CD4-positive, CD25-positive, alpha-beta regulatory T cell (primary cell): ENCODE measurements around the gene LRRC42. TPM values are rescaled to one million over a fixed set of nuclear protein-coding genes. Genes with fewer than 3 reads are reported as not detected.

ENCODE experiments used
- ATAC-seq, 2 donors: fragments of 150-1000 bp; cut with Tn5 transposase; one replicate each; pipeline ENCODE4 v1.10.0; 2021; ENCODE audit warnings: low read depth in 2 of 2, moderate number of reproducible peaks in 2 of 2, moderate library complexity in 1 of 2
- DNase-seq, 3 donors: peaks; one replicate each; pipeline versions ENCODE4 v3.0.0 to v3.0.0-alpha.2; 2012 to 2022; ENCODE audit warnings: mixed read lengths in 1 of 3
- H3K27ac ChIP-seq: one replicate; pipeline ENCODE4 v1.7.0; 2013; ENCODE audit warnings: mild to moderate bottlenecking, low read length; ENCODE audit not compliant: insufficient read depth, poor library complexity, severe bottlenecking
- H3K27me3 ChIP-seq: one replicate; pipeline ENCODE4 v1.7.0; 2013; ENCODE audit warnings: low read length; ENCODE audit not compliant: control insufficient read depth, insufficient read depth
- H3K36me3 ChIP-seq: one replicate; pipeline ENCODE4 v1.7.0; 2013; ENCODE audit warnings: mild to moderate bottlenecking, low read length, moderate library complexity; ENCODE audit not compliant: control insufficient read depth, insufficient read depth
- H3K4me1 ChIP-seq: 2 replicates; pipeline ENCODE4 v1.7.0; 2013; ENCODE audit warnings: mild to moderate bottlenecking, low read length; ENCODE audit not compliant: insufficient read depth, control insufficient read depth, poor library complexity, severe bottlenecking
- H3K4me3 ChIP-seq: one replicate; pipeline ENCODE4 v1.7.0; 2013; ENCODE audit warnings: low read depth, mild to moderate bottlenecking, low read length, moderate library complexity
- H3K9me3 ChIP-seq, 2 experiments: 1 replicate in 1 of 2; 2 replicates in 1 of 2; pipeline ENCODE4 v1.7.0; 2013; ENCODE audit warnings: low read length in 2 of 2, mild to moderate bottlenecking in 1 of 2, moderate library complexity in 1 of 2; ENCODE audit not compliant: control insufficient read depth in 2 of 2
- H3K27ac Mint-ChIP-seq, 3 donors: one replicate each; pipeline ENCODE4 v1.8.0; 2020 to 2022; ENCODE audit warnings: mild to moderate bottlenecking in 3 of 3, mixed read lengths in 3 of 3, moderate library complexity in 2 of 3
- H3K27me3 Mint-ChIP-seq: one replicate; pipeline ENCODE4 v1.8.0; 2022; ENCODE audit warnings: mild to moderate bottlenecking, mixed read lengths
- H3K36me3 Mint-ChIP-seq: one replicate; pipeline ENCODE4 v1.8.0; 2020; ENCODE audit warnings: mixed read lengths
- H3K4me1 Mint-ChIP-seq, 4 donors: one replicate each; pipeline ENCODE4 v1.8.0; 2020 to 2022; ENCODE audit warnings: mixed read lengths in 4 of 4, mild to moderate bottlenecking in 1 of 4
- H3K4me3 Mint-ChIP-seq, 4 donors: one replicate each; pipeline ENCODE4 v1.8.0; 2020 to 2022; ENCODE audit warnings: mild to moderate bottlenecking in 4 of 4, mixed read lengths in 4 of 4, moderate library complexity in 3 of 4
- H3K9me3 Mint-ChIP-seq, 7 donors: one replicate each; pipeline ENCODE4 v1.8.0; 2020 to 2022; ENCODE audit warnings: mixed read lengths in 7 of 7, mild to moderate bottlenecking in 3 of 7, moderate library complexity in 2 of 7
- polyA plus RNA-seq, 4 donors: library from polyadenylated mRNA; unstranded; fragments of 300-500 nt; fragmentation: Illumina TruSeq; gene quantifications; one replicate each; pipeline ENCODE4 v1.2.3, GENCODE V29; 2021
- total RNA-seq: library from RNA; stranded (reverse); gene quantifications from one replicate; pipeline ENCODE4 v1.2.3, GENCODE V29; 2022

The LRRC42 gene
- total and polyA plus RNA-seq, 5 donors from 2014 or later = 6.9 to 11.9 (median 8.0) TPM

DNA sequence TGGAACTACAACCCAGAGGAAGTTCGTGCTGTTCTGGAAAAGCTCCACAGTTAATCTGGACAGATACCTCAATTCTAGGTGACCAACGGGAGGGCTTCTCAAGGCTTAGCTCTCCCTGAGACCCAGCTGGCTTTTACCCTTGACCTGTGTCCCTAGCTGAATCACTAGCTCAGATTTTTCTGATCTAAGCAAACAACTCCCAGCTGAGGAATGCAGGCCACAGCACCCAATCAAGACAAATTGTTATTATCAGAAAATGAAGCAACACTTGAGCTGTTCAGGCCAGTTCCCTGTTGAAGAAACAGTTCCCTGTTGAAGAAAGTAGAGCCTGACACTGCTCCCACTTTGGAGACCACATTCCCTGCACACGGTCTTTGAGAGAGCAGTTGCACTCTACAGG, 36.2 kb upstream of the LRRC42 start:
- H3K9me3 Mint-ChIP-seq = no peaks in the 10 kb centered on the region
- H3K4me1 Mint-ChIP-seq = peaks cover 0 to 4% (median under 1%) of the 10 kb centered on the region in 4 donors
- peaks cover 11% of the 10 kb centered on the region for H3K36me3 Mint-ChIP-seq
- H3K27me3 ChIP-seq = no peaks in the 10 kb centered on the region
- H3K4me3 ChIP-seq = no peak overlapping the region
- DNase-seq (no peak), ATAC-seq (no peak)
- H3K36me3 ChIP-seq = peaks cover 14% of the 10 kb centered on the region
- H3K9me3 ChIP-seq = no peaks in the 10 kb centered on the region
- no peaks in the 10 kb centered on the region for H3K4me1 ChIP-seq
- H3K4me3 Mint-ChIP-seq = no peak overlapping the region
- H3K27me3 Mint-ChIP-seq = no peaks in the 10 kb centered on the region
- no peak overlapping the region for H3K27ac Mint-ChIP-seq
- H3K27ac ChIP-seq = no peak overlapping the region

DNA sequence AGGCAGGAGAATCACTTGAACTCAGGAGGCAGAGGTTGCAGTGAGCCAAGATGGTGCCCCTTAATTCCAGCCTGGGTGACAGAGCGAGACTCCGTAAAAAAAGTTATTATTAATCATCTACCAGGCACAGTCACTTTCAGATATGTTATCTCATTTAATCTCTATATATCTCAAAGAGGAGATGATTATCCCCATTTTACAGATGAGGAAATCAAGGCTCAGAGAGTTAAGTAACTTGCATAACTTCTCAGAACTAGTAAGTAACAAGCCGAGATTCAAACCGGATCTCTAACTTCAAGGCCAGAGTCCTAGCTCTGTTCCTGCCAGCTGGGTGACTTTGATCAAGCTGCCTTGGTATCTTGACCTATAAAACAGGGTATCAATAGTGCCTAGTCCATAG, 34.7 kb upstream of the LRRC42 start:
- Histone ChIP-seq H3K27ac (no peak overlapping the region), H3K9me3 (no peaks in the 10 kb centered on the region), H3K4me3 (no peak overlapping the region), H3K4me1 (no peaks in the 10 kb centered on the region), H3K36me3 (peaks cover 14% of the 10 kb centered on the region), H3K27me3 (no peaks in the 10 kb centered on the region)
- Mint-ChIP-seq H3K27ac (no peak overlapping the region), H3K9me3 (no peaks in the 10 kb centered on the region), H3K27me3 (no peaks in the 10 kb centered on the region), H3K36me3 (peaks cover 18% of the 10 kb centered on the region), H3K4me3 (no peak overlapping the region), H3K4me1 (peaks cover 5 to 11% (median 8%) of the 10 kb centered on the region in 4 donors)
- ATAC-seq (no peak), DNase-seq (no peak)

DNA sequence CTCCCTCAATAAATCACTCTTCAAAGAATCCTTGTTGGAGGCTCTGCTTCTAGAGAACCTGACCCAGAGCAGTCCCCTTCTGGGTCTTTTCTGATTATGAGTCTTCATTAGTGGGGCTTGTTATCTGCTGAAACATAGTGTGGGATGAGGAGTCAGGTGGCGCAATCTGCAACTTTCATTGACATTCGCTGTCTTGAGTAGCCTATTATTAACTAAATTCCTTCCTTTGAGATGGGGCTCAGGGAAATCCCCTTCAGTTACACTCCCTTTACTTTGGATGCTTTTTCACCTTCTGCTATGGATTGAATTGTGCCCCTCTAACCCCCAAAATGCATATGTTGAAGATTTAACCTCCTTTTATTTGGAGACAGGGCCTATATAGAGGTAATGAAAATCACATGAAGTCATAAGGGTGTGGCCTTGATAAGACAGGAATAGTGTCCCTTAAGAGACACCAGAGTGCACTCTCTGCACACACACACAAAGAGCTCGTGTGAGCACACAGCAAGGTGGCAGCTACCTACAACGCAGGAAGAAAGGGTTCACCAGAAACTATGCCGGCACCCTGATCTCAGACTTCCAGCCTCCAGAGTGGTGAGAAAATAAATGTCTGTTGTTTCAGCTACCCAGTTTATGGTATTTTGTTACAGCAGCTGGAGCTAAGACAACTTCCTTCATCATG, 32.7 kb upstream of the LRRC42 start:
- Mint-ChIP-seq H3K4me1 (peaks cover 5 to 19% (median 16%) of the 10 kb centered on the region in 4 donors), H3K36me3 (peaks cover 18% of the 10 kb centered on the region), H3K4me3 (no peak overlapping the region), H3K9me3 (no peaks in the 10 kb centered on the region), H3K27ac (peak overlapping the region; percentile 36 to 93 (median 44)), H3K27me3 (no peaks in the 10 kb centered on the region)
- H3K27me3 ChIP-seq = no peaks in the 10 kb centered on the region
- ATAC-seq (no peak), DNase-seq (no peak)
- no peak overlapping the region for H3K27ac ChIP-seq
- peaks cover 14% of the 10 kb centered on the region for H3K36me3 ChIP-seq
- no peaks in the 10 kb centered on the region for H3K9me3 ChIP-seq
- H3K4me3 ChIP-seq = no peak overlapping the region
- H3K4me1 ChIP-seq = no peaks in the 10 kb centered on the region

DNA sequence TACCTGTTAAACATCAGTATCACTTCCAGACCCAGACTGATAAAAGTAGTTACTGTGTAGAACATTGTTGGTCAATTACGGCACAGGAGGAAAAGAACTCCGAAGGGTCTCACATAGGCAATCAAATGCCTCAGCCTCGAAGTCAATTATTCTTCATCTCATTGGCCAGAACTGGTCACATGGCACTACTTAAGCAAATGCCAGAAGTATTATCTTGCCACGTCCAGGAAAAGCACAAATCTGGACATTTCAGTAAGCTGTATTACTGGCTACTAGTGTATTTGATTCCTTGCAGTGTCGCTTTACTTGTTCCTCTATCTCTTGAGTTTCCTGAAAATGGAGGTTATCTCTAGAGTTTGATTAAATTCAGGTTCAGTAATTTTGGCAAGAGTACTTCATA, 27.8 kb upstream of the LRRC42 start:
- Histone ChIP-seq H3K27ac (no peak overlapping the region), H3K9me3 (no peaks in the 10 kb centered on the region), H3K36me3 (peaks cover 24% of the 10 kb centered on the region), H3K4me3 (no peak overlapping the region), H3K27me3 (no peaks in the 10 kb centered on the region), H3K4me1 (no peaks in the 10 kb centered on the region)
- H3K27me3 Mint-ChIP-seq = no peaks in the 10 kb centered on the region
- no peak for DNase-seq
- H3K4me3 Mint-ChIP-seq = no peak overlapping the region
- peaks cover 8 to 34% (median 22%) of the 10 kb centered on the region in 4 donors for H3K4me1 Mint-ChIP-seq
- no peak for ATAC-seq
- no peaks in the 10 kb centered on the region for H3K9me3 Mint-ChIP-seq
- peak overlapping the region in 1 of 3 donors; percentile 87 for H3K27ac Mint-ChIP-seq
- H3K36me3 Mint-ChIP-seq = peaks cover 22% of the 10 kb centered on the region

DNA sequence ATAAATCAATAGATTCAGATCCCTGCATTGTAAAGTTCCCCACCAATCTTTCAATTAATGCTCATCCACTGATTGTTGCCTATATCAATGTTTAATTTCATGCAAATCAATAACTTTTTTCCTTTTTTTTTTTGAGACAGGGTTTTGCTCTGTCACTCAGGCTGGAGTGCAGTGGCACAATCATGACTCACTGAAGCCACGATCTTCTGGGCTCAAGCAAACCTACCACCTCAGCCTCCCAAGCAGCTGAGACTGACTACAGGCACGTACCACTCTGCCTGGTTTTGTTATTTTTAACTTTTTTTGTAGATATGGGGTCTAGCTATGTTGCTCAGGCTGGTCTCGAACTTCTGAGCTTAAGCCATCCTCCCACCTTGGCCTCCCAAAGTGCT, 26.5 kb upstream of the LRRC42 start:
- no peaks in the 10 kb centered on the region for H3K27me3 Mint-ChIP-seq
- Histone ChIP-seq H3K27ac (no peak overlapping the region), H3K4me1 (no peaks in the 10 kb centered on the region), H3K4me3 (no peak overlapping the region), H3K27me3 (no peaks in the 10 kb centered on the region), H3K36me3 (peaks cover 26% of the 10 kb centered on the region), H3K9me3 (no peaks in the 10 kb centered on the region)
- H3K4me3 Mint-ChIP-seq = no peak overlapping the region
- DNase-seq = peak in 1 of 3 donors; percentile 8
- peak in 1 of 2 donors; percentile 50 for ATAC-seq
- H3K9me3 Mint-ChIP-seq = no peaks in the 10 kb centered on the region
- H3K4me1 Mint-ChIP-seq = peaks cover 8 to 34% (median 22%) of the 10 kb centered on the region in 4 donors
- H3K36me3 Mint-ChIP-seq = peaks cover 22% of the 10 kb centered on the region
- H3K27ac Mint-ChIP-seq = peak overlapping the region in 2 of 3 donors; percentile 53 to 64

DNA sequence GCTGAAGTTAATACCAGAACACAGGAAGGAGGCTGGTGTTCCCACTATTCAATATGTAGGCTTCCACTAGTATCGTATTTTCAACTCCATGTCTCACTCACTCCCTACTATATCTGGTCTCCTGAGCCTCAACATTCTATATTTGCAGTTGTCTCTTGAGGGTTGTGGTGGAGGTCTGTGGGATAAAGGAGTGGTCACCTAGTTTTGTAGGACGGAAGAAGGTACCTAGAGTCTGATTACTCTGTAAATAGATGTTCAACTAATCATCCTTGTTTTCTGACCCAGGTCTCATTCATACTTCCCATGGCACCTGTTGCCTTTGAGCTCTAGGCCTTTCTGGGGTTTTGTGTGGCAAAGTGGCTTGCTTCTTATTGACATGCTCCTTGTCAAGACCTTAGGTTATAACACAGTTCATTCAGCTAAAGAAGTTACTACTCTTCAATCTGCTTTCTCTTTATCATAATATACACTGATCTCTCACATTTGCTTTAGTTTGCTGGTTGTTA, 18.7 kb upstream of the LRRC42 start:
- no peak overlapping the region for H3K4me3 ChIP-seq
- ATAC-seq (no peak), DNase-seq (no peak)
- H3K36me3 Mint-ChIP-seq = peaks cover 37% of the 10 kb centered on the region
- H3K27me3 Mint-ChIP-seq = no peaks in the 10 kb centered on the region
- no peaks in the 10 kb centered on the region for H3K9me3 Mint-ChIP-seq
- H3K4me1 ChIP-seq = no peaks in the 10 kb centered on the region
- H3K27ac ChIP-seq = no peak overlapping the region
- H3K27ac Mint-ChIP-seq = no peak overlapping the region
- H3K27me3 ChIP-seq = no peaks in the 10 kb centered on the region
- peaks cover 0 to 3% of the 10 kb centered on the region in 2 experiments for H3K9me3 ChIP-seq
- no peak overlapping the region for H3K4me3 Mint-ChIP-seq
- H3K36me3 ChIP-seq = peaks cover 54% of the 10 kb centered on the region
- peaks cover 0 to 11% (median 3%) of the 10 kb centered on the region in 4 donors for H3K4me1 Mint-ChIP-seq

DNA sequence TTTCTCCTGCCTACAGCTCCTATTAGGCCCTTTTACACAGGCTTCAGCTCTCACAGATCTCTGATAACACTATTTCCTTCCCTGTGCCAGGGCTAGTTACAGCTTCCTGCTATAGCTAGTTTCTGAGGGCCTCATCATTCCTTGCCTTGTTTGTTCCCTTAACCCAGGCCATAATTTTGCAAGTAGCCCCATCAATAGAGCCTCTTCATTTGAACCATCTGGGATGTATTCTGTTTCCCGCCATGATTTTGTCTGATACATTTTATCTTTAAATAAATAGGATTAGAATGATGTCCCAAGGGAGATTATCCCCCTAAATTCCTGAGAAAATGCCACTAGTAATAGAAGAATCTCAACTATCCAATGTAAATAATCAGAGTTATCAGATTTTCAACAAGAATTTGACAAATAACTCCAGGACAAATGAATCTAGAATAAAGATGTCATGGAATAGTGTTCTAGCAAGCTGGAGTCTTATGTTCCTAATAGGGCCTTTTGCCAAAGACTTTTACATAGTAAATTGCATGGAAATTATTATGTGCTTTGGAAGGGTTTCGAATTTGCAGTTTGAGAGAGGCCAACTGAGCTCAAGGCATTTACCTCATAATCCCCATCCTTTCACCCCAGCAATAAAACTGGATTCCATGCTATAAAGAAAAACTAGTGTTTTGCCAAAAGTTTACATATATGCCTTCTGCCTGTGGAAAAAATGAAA, 16.7 kb upstream of the LRRC42 start:
- Histone ChIP-seq H3K27me3 (no peaks in the 10 kb centered on the region), H3K27ac (no peak overlapping the region), H3K36me3 (peaks cover 49% of the 10 kb centered on the region), H3K4me1 (no peaks in the 10 kb centered on the region), H3K9me3 (peaks cover 5 to 8% of the 10 kb centered on the region in 2 experiments), H3K4me3 (no peak overlapping the region)
- no peak for DNase-seq
- H3K36me3 Mint-ChIP-seq = peaks cover 38% of the 10 kb centered on the region
- H3K27me3 Mint-ChIP-seq = no peaks in the 10 kb centered on the region
- no peak for ATAC-seq
- H3K4me3 Mint-ChIP-seq = no peak overlapping the region
- H3K4me1 Mint-ChIP-seq = peaks cover 0 to 11% (median 3%) of the 10 kb centered on the region in 4 donors
- peaks cover 0 to 2% (median 0%) of the 10 kb centered on the region in 7 donors for H3K9me3 Mint-ChIP-seq
- peak overlapping the region in 2 of 3 donors; percentile 65 to 69 for H3K27ac Mint-ChIP-seq
